Liver (tissue), 9 donors: Measurements from ENCODE around the gene CCNE1. TPM values are rescaled to one million over a fixed set of nuclear protein-coding genes. Genes with fewer than 3 reads are reported as not detected.

Source experiments
- DNase-seq: peaks from one replicate; pipeline ENCODE4 v3.0.0-alpha.2; 2017; ENCODE audit warnings: low spot score
- H3K27ac ChIP-seq, 2 donors: one replicate each; pipeline ENCODE4 v1.7.0; 2013; ENCODE audit warnings: inconsistent platforms in 2 of 2, low read length in 2 of 2, control low read depth in 1 of 2, low read depth in 1 of 2, mild to moderate bottlenecking in 1 of 2
- H3K27me3 ChIP-seq, 4 donors: one replicate each; pipeline versions ENCODE4 v1.6.1 to v1.7.0; 2013; ENCODE audit warnings: low read length in 3 of 4, inconsistent platforms in 1 of 4, mild to moderate bottlenecking in 1 of 4, moderate library complexity in 1 of 4; ENCODE audit not compliant: control insufficient read depth in 4 of 4, insufficient read depth in 4 of 4
- H3K36me3 ChIP-seq, 4 donors: one replicate each; pipeline versions ENCODE4 v1.6.1 to v1.7.0; 2013; ENCODE audit warnings: low read length in 3 of 4, mild to moderate bottlenecking in 3 of 4, low read depth in 1 of 4, moderate library complexity in 1 of 4; ENCODE audit not compliant: control insufficient read depth in 4 of 4, insufficient read depth in 3 of 4
- H3K4me1 ChIP-seq, 4 donors: one replicate each; pipeline versions ENCODE4 v1.6.1 to v1.7.0; 2013; ENCODE audit warnings: low read length in 3 of 4, mild to moderate bottlenecking in 3 of 4, moderate library complexity in 1 of 4; ENCODE audit not compliant: control insufficient read depth in 4 of 4, insufficient read depth in 4 of 4
- H3K4me3 ChIP-seq, 3 donors: one replicate each; pipeline versions ENCODE4 v1.6.1 to v1.7.0; 2013; ENCODE audit warnings: low read length in 3 of 3, control low read depth in 1 of 3, low read depth in 1 of 3, mild to moderate bottlenecking in 1 of 3
- H3K9ac ChIP-seq, 2 donors: one replicate each; pipeline ENCODE4 v1.7.0; 2013; ENCODE audit warnings: low read length in 2 of 2, mild to moderate bottlenecking in 2 of 2, moderate library complexity in 2 of 2, control low read depth in 1 of 2, low read depth in 1 of 2
- H3K9me3 ChIP-seq, 4 donors: one replicate each; pipeline versions ENCODE4 v1.6.1 to v1.7.0; 2013; ENCODE audit warnings: low read length in 3 of 4; ENCODE audit not compliant: control insufficient read depth in 4 of 4
- FOXA1 ChIP-seq: IDR thresholded peaks from 2 replicates; pipeline ENCODE4 v1.6.1; 2016; ENCODE audit warnings: antibody characterized with exemption
- FOXA2 ChIP-seq: IDR thresholded peaks from 2 replicates; pipeline ENCODE4 v1.6.1; 2016; ENCODE audit warnings: antibody characterized with exemption
- GABPA ChIP-seq, 2 donors: IDR thresholded peaks in 1 of 2; conservative IDR thresholded peaks in 1 of 2; 2 replicates each; pipeline ENCODE4 v1.6.1; 2016; ENCODE audit warnings: antibody characterized with exemption in 2 of 2, mild to moderate bottlenecking in 1 of 2, moderate library complexity in 1 of 2
- HNF4A ChIP-seq, 2 donors: conservative IDR thresholded peaks; 2 replicates each; pipeline ENCODE4 v1.6.1; 2016; ENCODE audit warnings: antibody characterized with exemption in 2 of 2, mild to moderate bottlenecking in 2 of 2
- HNF4G ChIP-seq: IDR thresholded peaks from 2 replicates; pipeline ENCODE4 v1.6.1; 2016; ENCODE audit warnings: antibody characterized with exemption
- JUND ChIP-seq, 2 donors: IDR thresholded peaks; 2 replicates each; pipeline ENCODE4 v1.6.1; 2016; ENCODE audit warnings: antibody characterized with exemption in 2 of 2
- MAX ChIP-seq: IDR thresholded peaks from 2 replicates; pipeline ENCODE4 v1.6.1; 2016; ENCODE audit warnings: antibody characterized with exemption
- NR2F2 ChIP-seq: IDR thresholded peaks from 2 replicates; pipeline ENCODE4 v1.6.1; 2016; ENCODE audit warnings: antibody characterized with exemption
- RAD21 ChIP-seq, 2 donors: IDR thresholded peaks; 2 replicates each; pipeline ENCODE4 v1.6.1; 2016; ENCODE audit warnings: antibody characterized with exemption in 2 of 2, mild to moderate bottlenecking in 2 of 2
- RXRA ChIP-seq, 2 donors: IDR thresholded peaks; 2 replicates each; pipeline ENCODE4 v1.6.1; 2017 to 2018; ENCODE audit warnings: antibody characterized with exemption in 2 of 2, mild to moderate bottlenecking in 1 of 2
- SP1 ChIP-seq: IDR thresholded peaks from 2 replicates; pipeline ENCODE4 v1.6.1; 2018; ENCODE audit warnings: antibody characterized with exemption, mild to moderate bottlenecking
- TAF1 ChIP-seq: conservative IDR thresholded peaks from 2 replicates; pipeline ENCODE4 v1.6.1; 2016; ENCODE audit warnings: antibody characterized with exemption, mild to moderate bottlenecking
- YY1 ChIP-seq: IDR thresholded peaks from 2 replicates; pipeline ENCODE4 v1.6.1; 2016; ENCODE audit warnings: antibody characterized with exemption, mild to moderate bottlenecking
- ZBTB33 ChIP-seq: IDR thresholded peaks from 2 replicates; pipeline ENCODE4 v1.6.1; 2016; ENCODE audit warnings: antibody characterized with exemption
- WGBS: extraction: QIAGEN DNeasy Blood & Tissue Kit; methylation state at CpG from one replicate; pipeline ENCODE4 v1.1.7; 2013; 5-methylcytosine and 5-hydroxymethylcytosine counted together
- polyA plus RNA-seq, 2 donors: library from polyadenylated mRNA; stranded (reverse) in 1 of 2; unstranded in 1 of 2; fragments of 200-250 nt in 1 of 2; fragments of >200 nt in 1 of 2; fragmentation: Nextera tagmentation in 1 of 2; extraction: Ambion mirVana in 1 of 2; gene quantifications; one replicate each; pipeline versions ENCODE4 v1.2.1 to v1.2.3, GENCODE V29; 2013 to 2015
- total RNA-seq, 2 donors: library from RNA; depleted of rRNA; stranded (reverse); fragments of >200 nt; gene quantifications; one replicate each; pipeline ENCODE4 v1.2.3, GENCODE V29; 2014
- TF ChIP-seq, protein P1 (sequence below): fragments of 150-350 bp; IDR thresholded peaks from 2 replicates; pipeline ENCODE4 v1.5.1; 2017; ENCODE audit warnings: improper control_type of control experiment, low read depth, low read length; ENCODE audit not compliant: missing input control
- donor health status: healthy.
- donor health status: healthy.
- donor health status: healthy.
- donor health status: healthy.
- donor health status: healthy.

Gene CCNE1
- total and polyA plus RNA-seq, 4 donors = 0.32 to 19.5 (median 0.79) TPM

- WGBS = 86% methylated on average over 12 of the region's 12 CpGs
- no peak for DNase-seq
Observed at GRCh38 chr19:29833614-29834261, 21.9 kb downstream of the CCNE1 start.

GRCh38 chr19:29834991-29835846 lies 23.4 kb downstream of the CCNE1 start:
- H3K9me3 ChIP-seq = no peaks in the 10 kb centered on the region

More at GRCh38 chr19:29833614-29834261, 21.9 kb downstream of the CCNE1 start:
- Histone ChIP-seq H3K9me3 (no peaks in the 10 kb centered on the region), H3K9ac (no peak overlapping the region), H3K27me3 (no peaks in the 10 kb centered on the region), H3K4me3 (no peak overlapping the region), H3K4me1 (no peaks in the 10 kb centered on the region), H3K27ac (no peak overlapping the region), H3K36me3 (no peaks in the 10 kb centered on the region)
- no peak for TF ChIP-seq HNF4G

DNA sequence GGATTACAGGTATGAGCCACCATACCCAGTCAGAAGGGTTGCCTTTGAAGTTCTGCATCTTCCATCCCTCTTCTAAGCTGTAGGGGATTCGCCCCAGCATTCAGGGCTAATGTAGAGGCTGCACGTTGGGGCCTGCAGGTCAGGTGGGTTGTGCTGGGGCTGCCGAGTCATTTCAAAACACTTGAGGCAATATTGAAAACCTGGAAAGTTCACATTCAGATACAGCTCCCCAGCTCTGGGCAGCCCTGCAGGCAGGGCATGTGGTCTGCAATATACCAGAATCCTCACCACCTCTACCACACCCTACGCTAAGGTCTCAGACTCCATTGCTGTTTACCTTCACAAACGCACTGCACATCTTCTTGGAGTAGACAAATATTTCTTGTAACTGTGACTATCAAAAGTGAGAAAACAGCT lies 24.6 kb downstream of the CCNE1 start:
- Histone ChIP-seq H3K27ac (no peak overlapping the region), H3K27me3 (peaks cover 0 to 4% (median 0%) of the 10 kb centered on the region in 4 donors), H3K9me3 (no peaks in the 10 kb centered on the region), H3K36me3 (no peaks in the 10 kb centered on the region), H3K4me1 (no peaks in the 10 kb centered on the region), H3K4me3 (no peak overlapping the region), H3K9ac (no peak overlapping the region)
- WGBS = 78% methylated on average over 5 of the region's 5 CpGs
- TF ChIP-seq YY1 (no peak), HNF4A (conservative IDR thresholded peaks at IDR 0.05) (no peak), ZBTB33 (no peak)
- DNase-seq = no peak

More at GRCh38 chr19:29834991-29835846, 23.4 kb downstream of the CCNE1 start:
- Histone ChIP-seq H3K4me1 (no peaks in the 10 kb centered on the region), H3K27ac (no peak overlapping the region), H3K4me3 (no peak overlapping the region), H3K9ac (no peak overlapping the region), H3K27me3 (peaks cover 0 to 3% (median 0%) of the 10 kb centered on the region in 4 donors), H3K36me3 (no peaks in the 10 kb centered on the region)
- WGBS = 80% methylated on average over 17 of the region's 17 CpGs
- no peak for TF ChIP-seq MAX
- no peak for TF ChIP-seq FOXA1
- TF ChIP-seq GABPA (IDR thresholded peaks at IDR 0.05 in 1 of 2, conservative IDR thresholded peaks at IDR 0.05 in 1 of 2) = no peak
- no peak for TF ChIP-seq SP1
- no peak for TF ChIP-seq NR2F2
- no peak for TF ChIP-seq HNF4G
- TF ChIP-seq YY1 = no peak
- TF ChIP-seq TAF1 = no peak
- TF ChIP-seq HNF4A (conservative IDR thresholded peaks at IDR 0.05) = no peak
- TF ChIP-seq JUND (IDR thresholded peaks at IDR 0.05) = no peak
- TF ChIP-seq RAD21 (IDR thresholded peaks at IDR 0.05) = no peak
- no peak for TF ChIP-seq RXRA (IDR thresholded peaks at IDR 0.05)
- TF ChIP-seq FOXA2 = no peak
- TF ChIP-seq, protein P1, sequence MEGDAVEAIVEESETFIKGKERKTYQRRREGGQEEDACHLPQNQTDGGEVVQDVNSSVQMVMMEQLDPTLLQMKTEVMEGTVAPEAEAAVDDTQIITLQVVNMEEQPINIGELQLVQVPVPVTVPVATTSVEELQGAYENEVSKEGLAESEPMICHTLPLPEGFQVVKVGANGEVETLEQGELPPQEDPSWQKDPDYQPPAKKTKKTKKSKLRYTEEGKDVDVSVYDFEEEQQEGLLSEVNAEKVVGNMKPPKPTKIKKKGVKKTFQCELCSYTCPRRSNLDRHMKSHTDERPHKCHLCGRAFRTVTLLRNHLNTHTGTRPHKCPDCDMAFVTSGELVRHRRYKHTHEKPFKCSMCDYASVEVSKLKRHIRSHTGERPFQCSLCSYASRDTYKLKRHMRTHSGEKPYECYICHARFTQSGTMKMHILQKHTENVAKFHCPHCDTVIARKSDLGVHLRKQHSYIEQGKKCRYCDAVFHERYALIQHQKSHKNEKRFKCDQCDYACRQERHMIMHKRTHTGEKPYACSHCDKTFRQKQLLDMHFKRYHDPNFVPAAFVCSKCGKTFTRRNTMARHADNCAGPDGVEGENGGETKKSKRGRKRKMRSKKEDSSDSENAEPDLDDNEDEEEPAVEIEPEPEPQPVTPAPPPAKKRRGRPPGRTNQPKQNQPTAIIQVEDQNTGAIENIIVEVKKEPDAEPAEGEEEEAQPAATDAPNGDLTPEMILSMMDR = no peak
- DNase-seq = no peak
